HCT116 (cell line): ENCODE measurements around the gene ARF1. TPM values are rescaled to one million over a fixed set of nuclear protein-coding genes. Genes with fewer than 3 reads are reported as not detected.

ENCODE experiments used
- ATAC-seq: fragments of 200-7000 bp; cut with Tn5 transposase; 2 replicates; pipeline ENCODE4 v1.9.1; 2020; ENCODE audit warnings: mild to moderate bottlenecking, moderate library complexity
- BruUV-seq: library from RNA; stranded (reverse); fragments of 400-500 nt; replicated peaks from 2 replicates; lab custom pipeline; 2021; lab: Mats Ljungman, UMichigan
- CTCF ChIA-PET: fragments of 300-600 bp; sonication (Branson Sonifier 250); formaldehyde crosslinking; loops from one replicate; lab custom pipeline; 2021; ENCODE audit warnings: antibody characterized with exemption; lab: Charles Lee
- POLR2A ChIA-PET: fragments of 300-600, 350-600 bp; sonication (Branson Sonifier 250); formaldehyde crosslinking; loops from one replicate; lab custom pipeline; 2021; ENCODE audit warnings: antibody characterized with exemption; lab: Charles Lee
- RAD21 ChIA-PET, 2 experiments: fragments of 300-600 bp; sonication (Branson Sonifier 250); formaldehyde crosslinking; loops; one replicate each; lab custom pipeline; 2023; ENCODE audit warnings: low total read pairs in 2 of 2; ENCODE audit not compliant: uncharacterized antibody in 2 of 2, unreplicated experiment in 2 of 2, low non-redundant PET in 1 of 2; lab: Charles Lee
- DNase-seq: peaks from one replicate; pipeline ENCODE4 v3.0.0-alpha.2; 2010; ENCODE audit warnings: low read depth, low spot score
- H2AFZ ChIP-seq: fragments of 200-600 bp; shearing (Covaris generic), sonication (generic); 2 replicates; pipeline ENCODE4 v1.6.1; 2017; ENCODE audit warnings: low read depth, mixed run types, mixed read lengths, antibody characterized with exemption, low read length; ENCODE audit not compliant: poor library complexity, severe bottlenecking
- H3K27ac ChIP-seq: 2 replicates; pipeline ENCODE4 v1.5.1; 2012; ENCODE audit warnings: low read depth, low read length
- H3K27me3 ChIP-seq: fragments of 200-600 bp; sonication (generic); 2 replicates; pipeline ENCODE4 v1.6.1; 2016; ENCODE audit warnings: mixed run types, low read length, mixed read lengths; ENCODE audit not compliant: insufficient read depth
- H3K36me3 ChIP-seq, 2 experiments: fragments of 200-500 bp in 1 of 2; fragments of 200-600 bp in 1 of 2; sonication (Bioruptor generic) in 1 of 2; sonication (generic) in 1 of 2; 2 replicates each; pipeline versions ENCODE4 v1.5.1 to v1.6.1; 2014 to 2016; ENCODE audit warnings: low read length in 2 of 2, inconsistent platforms in 1 of 2, mixed read lengths in 1 of 2, mixed run types in 1 of 2; ENCODE audit not compliant: insufficient read depth in 2 of 2, control insufficient read depth in 1 of 2
- H3K4me1 ChIP-seq, 2 experiments: fragments of 200-600 bp in 1 of 2; sonication (generic) in 1 of 2; 2 replicates each; pipeline versions ENCODE4 v1.5.1 to v1.6.1; 2012 to 2017; ENCODE audit warnings: low read length in 2 of 2, inconsistent platforms in 1 of 2, mild to moderate bottlenecking in 1 of 2, mixed read lengths in 1 of 2, mixed run types in 1 of 2, moderate library complexity in 1 of 2; ENCODE audit not compliant: insufficient read depth in 2 of 2, control insufficient read depth in 1 of 2
- H3K4me2 ChIP-seq: fragments of 200-600 bp; sonication (generic); 2 replicates; pipeline ENCODE4 v1.6.1; 2017; ENCODE audit warnings: mixed run types, low read length, mixed read lengths
- H3K4me3 ChIP-seq, 2 experiments: fragments of 200-600 bp in 1 of 2; sonication (generic) in 1 of 2; replicated peaks in 1 of 2; 2 replicates each; pipeline ENCODE4 v1.5.1; 2011 to 2016; ENCODE audit warnings: low read length in 2 of 2, control low read depth in 1 of 2, low read depth in 1 of 2, mild to moderate bottlenecking in 1 of 2, mixed read lengths in 1 of 2, mixed run types in 1 of 2
- H3K79me2 ChIP-seq: fragments of 200-600 bp; sonication (generic); 2 replicates; pipeline ENCODE4 v1.6.1; 2017; ENCODE audit warnings: mild to moderate bottlenecking, mixed run types, low read length, moderate library complexity, mixed read lengths; ENCODE audit not compliant: insufficient read depth
- H3K9ac ChIP-seq: fragments of 200-600 bp; sonication (generic); 2 replicates; pipeline ENCODE4 v1.6.1; 2016; ENCODE audit warnings: low read length, mixed read lengths
- H3K9me2 ChIP-seq: fragments of 200-600 bp; sonication (generic), shearing (Covaris generic); 2 replicates; pipeline ENCODE4 v1.6.1; 2017; ENCODE audit warnings: mixed run types, mild to moderate bottlenecking, moderate library complexity; ENCODE audit not compliant: insufficient read depth
- H3K9me3 ChIP-seq, 2 experiments: fragments of 200-500 bp in 1 of 2; fragments of 200-600 bp in 1 of 2; sonication (Bioruptor generic) in 1 of 2; sonication (generic) in 1 of 2; 2 replicates each; pipeline ENCODE4 v1.6.1; 2014 to 2017; ENCODE audit warnings: low read length in 2 of 2, mixed read lengths in 2 of 2, inconsistent platforms in 1 of 2, low read depth in 1 of 2, mild to moderate bottlenecking in 1 of 2, mixed run types in 1 of 2, moderate library complexity in 1 of 2; ENCODE audit not compliant: control insufficient read depth in 1 of 2, insufficient read depth in 1 of 2
- H4K20me1 ChIP-seq: fragments of 200-600 bp; sonication (generic), shearing (Covaris generic); 2 replicates; pipeline ENCODE4 v1.6.1; 2017; ENCODE audit warnings: mixed run types, mild to moderate bottlenecking, moderate library complexity; ENCODE audit not compliant: insufficient read depth
- CBX3 ChIP-seq: IDR thresholded peaks from 2 replicates; pipeline ENCODE4 v1.6.1; 2012; ENCODE audit warnings: low read depth
- CEBPB ChIP-seq: IDR thresholded peaks from 2 replicates; pipeline ENCODE4 v1.6.1; 2012; ENCODE audit warnings: low read depth
- CTCF ChIP-seq, 3 experiments: fragments of 200-600 bp in 1 of 3; sonication (generic) in 1 of 3; IDR thresholded peaks in 2 of 3; conservative IDR thresholded peaks in 1 of 3; 2 replicates each; pipeline ENCODE4 v1.5.1; 2012 to 2017; ENCODE audit warnings: low read depth in 2 of 3, low read length in 2 of 3, antibody characterized with exemption in 1 of 3, borderline replicate concordance in 1 of 3, control low read depth in 1 of 3, mild to moderate bottlenecking in 1 of 3, mixed read lengths in 1 of 3, mixed run types in 1 of 3, moderate library complexity in 1 of 3; ENCODE audit not compliant: insufficient read depth in 1 of 3
- ELF1 ChIP-seq: IDR thresholded peaks from 2 replicates; pipeline ENCODE4 v1.6.1; 2012; ENCODE audit warnings: low read depth, borderline replicate concordance
- EZH2 ChIP-seq: fragments of 200-600 bp; sonication (generic); IDR thresholded peaks from 2 replicates; pipeline ENCODE4 v1.6.1; 2017; ENCODE audit warnings: antibody characterized with exemption, mixed run types
- EZH2phosphoT487 ChIP-seq: fragments of 200-600 bp; IDR thresholded peaks from 2 replicates; pipeline ENCODE4 v1.6.1; 2018; ENCODE audit warnings: antibody characterized with exemption, borderline replicate concordance
- FOSL1 ChIP-seq: IDR thresholded peaks from 2 replicates; pipeline ENCODE4 v1.6.1; 2012; ENCODE audit warnings: low read depth
- JUND ChIP-seq: IDR thresholded peaks from 2 replicates; pipeline ENCODE4 v1.6.1; 2012
- MAX ChIP-seq: IDR thresholded peaks from 2 replicates; pipeline ENCODE4 v1.6.1; 2012
- RAD21 ChIP-seq: IDR thresholded peaks from 2 replicates; pipeline ENCODE4 v1.6.1; 2012; ENCODE audit warnings: low read depth, mild to moderate bottlenecking
- SIN3A ChIP-seq: IDR thresholded peaks from 2 replicates; pipeline ENCODE4 v1.6.1; 2012; ENCODE audit warnings: low read depth
- SP1 ChIP-seq: IDR thresholded peaks from 2 replicates; pipeline ENCODE4 v1.6.1; 2012; ENCODE audit warnings: low read depth
- SRF ChIP-seq: IDR thresholded peaks from 2 replicates; pipeline ENCODE4 v1.6.1; 2012; ENCODE audit warnings: low read depth
- YY1 ChIP-seq: IDR thresholded peaks from 2 replicates; pipeline ENCODE4 v1.6.1; 2011; ENCODE audit warnings: low read length, low read depth, moderate library complexity, mild to moderate bottlenecking; ENCODE audit not compliant: insufficient replicate concordance; ENCODE audit errors: extremely low read depth
- ZBTB33 ChIP-seq: IDR thresholded peaks from 2 replicates; pipeline ENCODE4 v1.6.1; 2011; ENCODE audit warnings: mild to moderate bottlenecking, low read length, moderate library complexity; ENCODE audit not compliant: insufficient replicate concordance; ENCODE audit errors: extremely low read depth
- ZFX ChIP-seq: fragments of 450-650 bp; IDR thresholded peaks from 2 replicates; pipeline ENCODE4 v1.6.1; 2017
- ZNF274 ChIP-seq: fragments of 200-500 bp; sonication (Bioruptor generic); IDR thresholded peaks from 2 replicates; pipeline ENCODE4 v1.6.1; 2014; ENCODE audit warnings: mild to moderate bottlenecking, low read depth, low read length, inconsistent platforms
- intact Hi-C: fragments of 100-400 bp; cut with micrococcal nuclease; formaldehyde crosslinking; loops from 2 replicates; pipeline ENCODE4 v1.10.0; 2022
- total RNA-seq: library from RNA; stranded (reverse); gene quantifications from one replicate; pipeline ENCODE4 v1.2.1, GENCODE V29; 2021; ENCODE audit not compliant: unreplicated experiment

The ARF1 gene
- total RNA-seq, 1 experiment from 2014 or later, result 394 TPM

- no peak for TF ChIP-seq CTCF (IDR thresholded peaks at IDR 0.05 in 2 of 3, conservative IDR thresholded peaks at IDR 0.05 in 1 of 3; ENCODE audit: borderline replicate concordance in 1 of 3, insufficient read depth in 1 of 3, low read depth in 2 of 3, low read length in 2 of 3)
- no peak for TF ChIP-seq CEBPB
- no peak for TF ChIP-seq FOSL1
Observed at GRCh38 chr1:228102791-228103620, 20.5 kb downstream of the ARF1 start, which contains the start of gene C1orf35 (continued).

GRCh38 chr1:228104526-228105269 is 22.2 kb downstream of the ARF1 start:
- Histone ChIP-seq H3K36me3 (peaks cover 0 to 14% of the 10 kb centered on the region in 2 experiments; a peak in 1 of 4 replicates), H3K4me1 (peaks cover 6 to 27% of the 10 kb centered on the region in 2 experiments; a peak in 3 of 4 replicates), H3K79me2 (peaks cover 47% of the 10 kb centered on the region), H3K27ac (no peak overlapping the region), H3K9ac (no peak overlapping the region), H4K20me1 (no peaks in the 10 kb centered on the region), H3K9me3 (no peaks in the 10 kb centered on the region), H3K4me3 (no peak overlapping the region), H3K9me2 (no peaks in the 10 kb centered on the region), H3K27me3 (no peaks in the 10 kb centered on the region), H2AFZ (no peak overlapping the region), H3K4me2 (peak overlapping the region; percentile 94; the same call in 1 of the 2 replicates)
- ChIA-PET CTCF (no interaction called here), POLR2A (no interaction called here), RAD21 (no interaction called here)
- intact Hi-C loops, result no loop called here
- ATAC-seq (no peak), DNase-seq (no peak)
- BruUV-seq, result no TSS peak
- no peak for TF ChIP-seq CBX3
- TF ChIP-seq ELF1, result no peak
- no peak for TF ChIP-seq EZH2phosphoT487
- TF ChIP-seq ZFX, result no peak
- TF ChIP-seq SRF, result no peak
- TF ChIP-seq YY1, result no peak
- TF ChIP-seq JUND, result no peak
- TF ChIP-seq CTCF (IDR thresholded peaks at IDR 0.05 in 2 of 3, conservative IDR thresholded peaks at IDR 0.05 in 1 of 3; ENCODE audit: borderline replicate concordance in 1 of 3, insufficient read depth in 1 of 3, low read depth in 2 of 3, low read length in 2 of 3), result no peak
- no peak for TF ChIP-seq EZH2
- TF ChIP-seq RAD21, result no peak
- no peak for TF ChIP-seq FOSL1
- no peak for TF ChIP-seq ZNF274
- TF ChIP-seq MAX, result no peak
- no peak for TF ChIP-seq SP1
- no peak for TF ChIP-seq ZBTB33
- no peak for TF ChIP-seq SIN3A
